ENCODE data around the gene MX2. TPM values are rescaled to one million over a fixed set of nuclear protein-coding genes. Genes with fewer than 3 reads are reported as not detected.

The MX2 gene
- total RNA-seq, 1 experiment from 2014 or later = 0.15 TPM

GRCh38 chr21:41433566-41433965 is 71.7 kb downstream of the MX2 start:
- no TSS peak for BruUV-seq (replicated peaks)
- peak; percentile 49 for ATAC-seq
- Histone ChIP-seq H3K4me3 (ENCODE audit: low read length) (no peak overlapping the region), H2AFZ (ENCODE audit: low read length) (no peak overlapping the region), H3K4me1 (ENCODE audit: insufficient read depth, low read length) (no peaks in the 10 kb centered on the region), H3F3A (ENCODE audit: low read length, unreplicated experiment) (no peaks in the 10 kb centered on the region), H3K9me2 (replicated peaks; ENCODE audit: low read length) (no peaks in the 10 kb centered on the region), H3K9ac (ENCODE audit: low read length) (no peak overlapping the region), H3K27me3 (ENCODE audit: low read length) (no peaks in the 10 kb centered on the region), H3K36me3 (ENCODE audit: low read depth, low read length) (no peaks in the 10 kb centered on the region; the same call in 1 of the 2 replicates), H4K20me1 (ENCODE audit: low read length) (no peaks in the 10 kb centered on the region), H3K9me3 (ENCODE audit: low read length) (no peaks in the 10 kb centered on the region), H3K79me2 (ENCODE audit: low read length) (no peaks in the 10 kb centered on the region), H3K4me2 (ENCODE audit: low read length) (no peak overlapping the region), H3K27ac (ENCODE audit: low read length) (no peak overlapping the region)
- intact Hi-C loops (cut with micrococcal nuclease) = loop anchor here (2.0 kb wide), 1 partner anchor 19 kb away; no protein-coding TSS in a partner anchor
- CTCF ChIA-PET = no interaction called here
- no peak for DNase-seq
- no peak for TF ChIP-seq EZH2 (IDR thresholded peaks at IDR 0.05; ENCODE audit: low read length, unreplicated experiment)
- POLR2A ChIA-PET (ENCODE audit: unreplicated experiment) = no interaction called here

GRCh38 chr21:41435706-41436105 is 73.9 kb downstream of the MX2 start:
- H3K36me3 ChIP-seq (ENCODE audit: low read depth, low read length) = no peaks in the 10 kb centered on the region; the same call in 1 of the 2 replicates
- ChIA-PET CTCF (no interaction called here), POLR2A (ENCODE audit: unreplicated experiment) (no interaction called here)
- no peaks in the 10 kb centered on the region for H3K9me2 ChIP-seq (replicated peaks; ENCODE audit: low read length)
- no peaks in the 10 kb centered on the region for H3F3A ChIP-seq (ENCODE audit: low read length, unreplicated experiment)
- no peaks in the 10 kb centered on the region for H4K20me1 ChIP-seq (ENCODE audit: low read length)
- BruUV-seq (replicated peaks) = no TSS peak
- H3K4me3 ChIP-seq (ENCODE audit: low read length) = no peak overlapping the region
- no peak overlapping the region for H3K27ac ChIP-seq (ENCODE audit: low read length)
- no peak overlapping the region for H3K9ac ChIP-seq (ENCODE audit: low read length)
- H3K4me2 ChIP-seq (ENCODE audit: low read length) = no peak overlapping the region
- no peak for DNase-seq
- no peaks in the 10 kb centered on the region for H3K79me2 ChIP-seq (ENCODE audit: low read length)
- ATAC-seq = no peak
- intact Hi-C loops (cut with micrococcal nuclease) = no loop called here
- no peaks in the 10 kb centered on the region for H3K27me3 ChIP-seq (ENCODE audit: low read length)
- no peak for TF ChIP-seq EZH2phosphoT487 (IDR thresholded peaks at IDR 0.05; ENCODE audit: borderline replicate concordance, low read length)
- no peak for TF ChIP-seq EZH2 (IDR thresholded peaks at IDR 0.05; ENCODE audit: low read length, unreplicated experiment)
- TF ChIP-seq CTCF (conservative IDR thresholded peaks at IDR 0.05; ENCODE audit: low read depth, low read length) = no peak
- no peaks in the 10 kb centered on the region for H3K4me1 ChIP-seq (ENCODE audit: insufficient read depth, low read length)
- H3K9me3 ChIP-seq (ENCODE audit: low read length) = no peaks in the 10 kb centered on the region
- no peak overlapping the region for H2AFZ ChIP-seq (ENCODE audit: low read length)

- ATAC-seq = no peak
- Histone ChIP-seq H3K9me3 (ENCODE audit: low read length) (no peaks in the 10 kb centered on the region), H3K9me2 (replicated peaks; ENCODE audit: low read length) (no peaks in the 10 kb centered on the region), H3F3A (ENCODE audit: low read length, unreplicated experiment) (no peaks in the 10 kb centered on the region), H3K27me3 (ENCODE audit: low read length) (no peaks in the 10 kb centered on the region), H3K9ac (ENCODE audit: low read length) (no peak overlapping the region), H2AFZ (ENCODE audit: low read length) (no peak overlapping the region), H3K4me1 (ENCODE audit: insufficient read depth, low read length) (no peaks in the 10 kb centered on the region), H3K79me2 (ENCODE audit: low read length) (no peaks in the 10 kb centered on the region), H3K4me3 (ENCODE audit: low read length) (no peak overlapping the region), H3K27ac (ENCODE audit: low read length) (no peak overlapping the region), H4K20me1 (ENCODE audit: low read length) (no peaks in the 10 kb centered on the region), H3K4me2 (ENCODE audit: low read length) (no peak overlapping the region), H3K36me3 (ENCODE audit: low read depth, low read length) (no peaks in the 10 kb centered on the region; the same call in 1 of the 2 replicates)
- CTCF ChIA-PET = no interaction called here
- POLR2A ChIA-PET (ENCODE audit: unreplicated experiment) = no interaction called here
- no TSS peak for BruUV-seq (replicated peaks)
- TF ChIP-seq CTCF (conservative IDR thresholded peaks at IDR 0.05; ENCODE audit: low read depth, low read length) (no peak), EZH2phosphoT487 (IDR thresholded peaks at IDR 0.05; ENCODE audit: borderline replicate concordance, low read length) (no peak), EZH2 (IDR thresholded peaks at IDR 0.05; ENCODE audit: low read length, unreplicated experiment) (no peak)
- DNase-seq = no peak
- intact Hi-C loops (cut with micrococcal nuclease) = no loop called here
These were observed 75.9 kb downstream of the MX2 start for GRCh38 chr21:41437729-41438128.
